ENCODE measurements around the gene CCND2. TPM values are rescaled to one million over a fixed set of nuclear protein-coding genes. Genes with fewer than 3 reads are reported as not detected.

CCND2 gene
- total RNA-seq, 4 donors from 2014 or later, result 46.4 to 88.8 (median 55.5) TPM

DNA sequence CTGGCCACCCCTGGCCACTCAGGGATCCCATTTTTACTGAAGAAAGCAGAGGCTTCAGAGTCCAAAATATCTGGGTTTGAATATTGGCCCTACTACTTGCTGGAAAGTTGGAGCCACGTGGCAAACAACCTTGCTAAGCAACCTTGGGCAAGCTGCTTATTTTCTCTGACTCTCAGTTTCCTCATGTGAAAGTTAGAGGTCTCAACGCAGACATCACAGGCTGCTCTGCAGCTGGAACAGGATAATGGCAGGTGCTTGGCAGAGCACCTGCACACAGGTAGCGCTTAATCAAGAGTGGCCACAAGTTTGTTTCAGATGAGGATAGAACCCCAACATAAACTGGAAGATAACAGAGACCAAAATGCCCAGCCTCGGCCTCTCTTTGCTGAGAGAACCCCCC lies 28.1 kb upstream of the CCND2 start:
- Histone ChIP-seq H3K27ac (no peak overlapping the region), H3K36me3 (no peaks in the 10 kb centered on the region), H3K4me3 (no peak overlapping the region), H3K27me3 (peaks cover 40% of the 10 kb centered on the region), H3K4me1 (no peaks in the 10 kb centered on the region), H3K9me3 (no peaks in the 10 kb centered on the region)
- DNase-seq (ENCODE audit: low spot score in 2 of 2), result no peak
- TF ChIP-seq POLR2A (IDR thresholded peaks at IDR 0.05) (no peak), POLR2AphosphoS5 (IDR thresholded peaks at IDR 0.05) (no peak), EP300 (IDR thresholded peaks at IDR 0.05) (no peak)
- TF ChIP-seq, protein P1, sequence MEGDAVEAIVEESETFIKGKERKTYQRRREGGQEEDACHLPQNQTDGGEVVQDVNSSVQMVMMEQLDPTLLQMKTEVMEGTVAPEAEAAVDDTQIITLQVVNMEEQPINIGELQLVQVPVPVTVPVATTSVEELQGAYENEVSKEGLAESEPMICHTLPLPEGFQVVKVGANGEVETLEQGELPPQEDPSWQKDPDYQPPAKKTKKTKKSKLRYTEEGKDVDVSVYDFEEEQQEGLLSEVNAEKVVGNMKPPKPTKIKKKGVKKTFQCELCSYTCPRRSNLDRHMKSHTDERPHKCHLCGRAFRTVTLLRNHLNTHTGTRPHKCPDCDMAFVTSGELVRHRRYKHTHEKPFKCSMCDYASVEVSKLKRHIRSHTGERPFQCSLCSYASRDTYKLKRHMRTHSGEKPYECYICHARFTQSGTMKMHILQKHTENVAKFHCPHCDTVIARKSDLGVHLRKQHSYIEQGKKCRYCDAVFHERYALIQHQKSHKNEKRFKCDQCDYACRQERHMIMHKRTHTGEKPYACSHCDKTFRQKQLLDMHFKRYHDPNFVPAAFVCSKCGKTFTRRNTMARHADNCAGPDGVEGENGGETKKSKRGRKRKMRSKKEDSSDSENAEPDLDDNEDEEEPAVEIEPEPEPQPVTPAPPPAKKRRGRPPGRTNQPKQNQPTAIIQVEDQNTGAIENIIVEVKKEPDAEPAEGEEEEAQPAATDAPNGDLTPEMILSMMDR (IDR thresholded peaks at IDR 0.05), result no peak
- 84% methylated on average over 4 of the region's 4 CpGs for WGBS

- H3K9me3 ChIP-seq, result no peaks in the 10 kb centered on the region
- 66% methylated on average over 5 of the region's 5 CpGs for WGBS
These were observed 27.4 kb upstream of the CCND2 start for GRCh38 chr12:4246116-4246515.

GRCh38 chr12:4250691-4251090 lies 22.9 kb upstream of the CCND2 start:
- peaks cover 22% of the 10 kb centered on the region for H3K27me3 ChIP-seq
- no peak for DNase-seq (ENCODE audit: low spot score in 2 of 2)
- 62% methylated on average over 5 of the region's 8 CpGs for WGBS
- H3K4me1 ChIP-seq, result no peaks in the 10 kb centered on the region
- no peak overlapping the region for H3K27ac ChIP-seq
- no peaks in the 10 kb centered on the region for H3K9me3 ChIP-seq
- no peak overlapping the region for H3K4me3 ChIP-seq
- no peak for TF ChIP-seq POLR2AphosphoS5 (IDR thresholded peaks at IDR 0.05)
- TF ChIP-seq, protein P1 (IDR thresholded peaks at IDR 0.05), result no peak
- TF ChIP-seq POLR2A (IDR thresholded peaks at IDR 0.05), result no peak
- TF ChIP-seq EP300 (IDR thresholded peaks at IDR 0.05), result no peak
- no peaks in the 10 kb centered on the region for H3K36me3 ChIP-seq

More at GRCh38 chr12:4246116-4246515, 27.4 kb upstream of the CCND2 start:
- H3K27me3 ChIP-seq, result peaks cover 46% of the 10 kb centered on the region
- H3K4me1 ChIP-seq, result no peaks in the 10 kb centered on the region
- no peak for DNase-seq (ENCODE audit: low spot score in 2 of 2)
- no peak overlapping the region for H3K27ac ChIP-seq
- H3K4me3 ChIP-seq, result no peak overlapping the region
- H3K36me3 ChIP-seq, result no peaks in the 10 kb centered on the region
- no peak for TF ChIP-seq POLR2A (IDR thresholded peaks at IDR 0.05)
- TF ChIP-seq, protein P1 (IDR thresholded peaks at IDR 0.05), result no peak
- TF ChIP-seq POLR2AphosphoS5 (IDR thresholded peaks at IDR 0.05), result no peak
- no peak for TF ChIP-seq EP300 (IDR thresholded peaks at IDR 0.05)

DNA sequence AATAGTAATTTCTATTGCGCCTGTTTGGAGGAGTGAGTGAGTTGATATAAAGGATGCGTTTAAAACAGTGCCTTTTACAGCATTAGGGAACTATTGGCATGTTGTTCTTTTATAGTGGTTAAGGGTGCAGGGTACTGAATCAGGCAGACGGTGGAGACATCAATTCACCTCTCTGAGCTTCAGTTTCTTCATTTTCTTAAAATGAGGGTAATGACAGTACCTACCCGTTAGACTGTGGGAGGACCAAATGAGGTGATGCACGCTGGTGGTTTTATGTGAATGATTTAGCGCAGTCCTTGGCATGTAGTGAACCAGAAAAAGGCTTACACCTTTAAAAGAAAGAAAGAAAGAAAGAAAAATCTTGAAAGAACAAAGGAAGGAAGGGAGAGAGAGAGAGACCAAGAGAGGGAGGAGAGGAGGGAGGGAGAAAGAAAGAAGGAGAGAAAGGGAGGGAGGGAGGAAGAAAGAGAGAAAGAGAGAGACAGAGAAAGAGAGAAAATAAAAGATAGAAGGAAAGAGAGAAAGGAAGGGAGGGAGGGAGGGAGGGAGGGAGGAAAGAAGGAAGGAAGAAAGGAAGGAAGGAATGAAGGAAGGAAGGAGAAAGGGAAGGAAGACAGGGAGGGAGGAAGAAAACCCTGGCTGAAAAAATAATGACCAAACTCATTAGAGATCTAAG lies 22.2 kb upstream of the CCND2 start:
- H3K4me1 ChIP-seq, result no peaks in the 10 kb centered on the region
- no peaks in the 10 kb centered on the region for H3K9me3 ChIP-seq
- H3K4me3 ChIP-seq, result no peak overlapping the region
- no peak for DNase-seq (ENCODE audit: low spot score in 2 of 2)
- H3K27me3 ChIP-seq, result peaks cover 22% of the 10 kb centered on the region
- no peak overlapping the region for H3K27ac ChIP-seq
- TF ChIP-seq, protein P1 (IDR thresholded peaks at IDR 0.05), result no peak
- TF ChIP-seq EP300 (IDR thresholded peaks at IDR 0.05), result no peak
- no peak for TF ChIP-seq POLR2A (IDR thresholded peaks at IDR 0.05)
- no peak for TF ChIP-seq POLR2AphosphoS5 (IDR thresholded peaks at IDR 0.05)
- WGBS, result 61% methylated on average over 6 of the region's 6 CpGs
- H3K36me3 ChIP-seq, result no peaks in the 10 kb centered on the region

DNA sequence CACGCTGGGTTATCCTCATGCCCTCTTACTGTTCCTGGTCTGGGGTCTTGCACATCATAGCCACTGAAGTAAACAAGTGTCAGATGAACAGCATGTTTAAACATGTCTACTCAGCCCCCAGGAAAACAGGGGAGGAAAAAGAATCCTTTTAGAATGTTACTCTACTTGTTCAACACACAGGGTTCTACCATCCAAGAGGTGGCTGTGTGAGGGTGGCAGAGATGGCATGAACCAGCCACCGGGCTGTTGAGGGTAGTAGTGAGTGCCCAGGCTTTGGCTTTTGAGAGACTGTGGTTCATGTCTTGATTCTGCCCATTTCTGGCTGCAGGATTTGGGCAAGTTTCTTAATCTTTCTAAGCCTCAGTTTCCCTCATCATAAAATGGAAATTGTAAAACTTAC lies 21.6 kb upstream of the CCND2 start:
- Histone ChIP-seq H3K9me3 (no peaks in the 10 kb centered on the region), H3K27me3 (peaks cover 22% of the 10 kb centered on the region), H3K27ac (no peak overlapping the region), H3K4me1 (no peaks in the 10 kb centered on the region), H3K36me3 (no peaks in the 10 kb centered on the region), H3K4me3 (no peak overlapping the region)
- WGBS, result 69% methylated on average over 2 of the region's 2 CpGs
- no peak for DNase-seq (ENCODE audit: low spot score in 2 of 2)
- TF ChIP-seq EP300 (IDR thresholded peaks at IDR 0.05), result no peak
- TF ChIP-seq POLR2AphosphoS5 (IDR thresholded peaks at IDR 0.05), result no peak
- TF ChIP-seq, protein P1 (IDR thresholded peaks at IDR 0.05), result no peak
- TF ChIP-seq POLR2A (IDR thresholded peaks at IDR 0.05), result no peak
